Heart left ventricle (tissue), 16 donors: ENCODE data around the gene BCKDHB. TPM values are rescaled to one million over a fixed set of nuclear protein-coding genes. Genes with fewer than 3 reads are reported as not detected.

Source experiments
- ATAC-seq, 4 donors: fragments of 200-7000 bp; cut with Tn5 transposase; one replicate each; pipeline ENCODE4 v1.9.1; 2020 to 2022; ENCODE audit warnings: moderate library complexity in 4 of 4, mild to moderate bottlenecking in 3 of 4, moderate number of reproducible peaks in 1 of 4
- DNase-seq, 5 donors: peaks; one replicate each; pipeline ENCODE4 v3.0.0-alpha.2; 2020
- H3K27ac ChIP-seq, 12 donors: fragments of 200-600 bp; sonication (generic) in 4 of 12; one replicate each; pipeline versions ENCODE4 v1.5.0 to v1.8.0; 2016 to 2022; ENCODE audit warnings: mild to moderate bottlenecking in 2 of 12
- H3K27me3 ChIP-seq, 9 donors: fragments of 200-600 bp; sonication (generic) in 2 of 9; one replicate each; pipeline versions ENCODE4 v1.5.1 to v1.8.0; 2016 to 2022; ENCODE audit warnings: mild to moderate bottlenecking in 3 of 9
- H3K36me3 ChIP-seq, 9 donors: fragments of 200-600 bp; sonication (generic) in 2 of 9; one replicate each; pipeline versions ENCODE4 v1.5.0 to v1.8.0; 2018 to 2022; ENCODE audit warnings: mild to moderate bottlenecking in 2 of 9
- H3K4me1 ChIP-seq, 12 donors: fragments of 200-600 bp; sonication (generic) in 4 of 12; one replicate each; pipeline versions ENCODE4 v1.5.0 to v1.8.0; 2016 to 2022; ENCODE audit warnings: mild to moderate bottlenecking in 3 of 12
- H3K4me3 ChIP-seq, 12 donors: fragments of 200-600 bp; sonication (generic) in 4 of 12; one replicate each; pipeline versions ENCODE4 v1.5.0 to v1.8.0; 2017 to 2022; ENCODE audit warnings: mild to moderate bottlenecking in 9 of 12, moderate library complexity in 4 of 12
- H3K9me3 ChIP-seq, 12 donors: fragments of 200-600 bp; sonication (generic) in 4 of 12; one replicate each; pipeline versions ENCODE4 v1.5.0 to v1.8.0; 2016 to 2022; ENCODE audit warnings: mild to moderate bottlenecking in 1 of 12
- POLR2A ChIP-seq, 2 donors: fragments of 450-650 bp; IDR thresholded peaks; one replicate each; pipeline ENCODE4 v1.6.1; 2017; ENCODE audit warnings: antibody characterized with exemption in 2 of 2, mild to moderate bottlenecking in 2 of 2, moderate library complexity in 2 of 2
- WGBS, 4 donors: extraction: QIAGEN DNeasy Blood & Tissue Kit in 2 of 4; methylation state at CpG; one replicate each; pipeline versions ENCODE4 v1.1.5 to v1.1.7; 2013 to 2018; 5-methylcytosine and 5-hydroxymethylcytosine counted together
- intact Hi-C, 10 donors: fragments of 100-400 bp; cut with DNase I; formaldehyde crosslinking; loops; one replicate each; pipeline versions ENCODE4 v1.11.1 to v1.14.2; 2022
- polyA plus RNA-seq, 2 donors: library from polyadenylated mRNA; stranded (reverse); fragments of 200-250 nt; gene quantifications; one replicate each; pipeline ENCODE4 v1.2.3, GENCODE V29; 2013
- total RNA-seq, 9 donors: library from RNA; depleted of rRNA in 2 of 9; stranded (reverse); fragments of >200 nt in 2 of 9; fragmentation: NEBNext Ultra II Directional in 3 of 9; extraction: Animal tissue kit (Norgen Biotek cat#: 25700) in 3 of 9; gene quantifications; one replicate each; pipeline versions ENCODE4 v1.1.0 to v1.2.4, GENCODE V29; 2016 to 2023
- TF ChIP-seq, protein P1 (sequence below), 12 donors: fragments of 200-600 bp; sonication (generic) in 4 of 12; IDR thresholded peaks; one replicate each; pipeline versions ENCODE4 v1.5.0 to v1.8.0; 2018 to 2022; ENCODE audit warnings: antibody characterized with exemption in 12 of 12, mild to moderate bottlenecking in 5 of 12
- donor health status: ischemic (EF 13 %, LVEDD 7.1; RV severe dilation, severe dysfunction).
- donor health status: healthy with polysubstance abuse.
- donor health status: DM: no; HTN: yes; CAD: no.
- donor health status: DM: no; HTN: no; CAD: no.
- donor health status: ischemic (EF 25% LVEDD 6.9; RV normal size, moderate dysfunction).
- donor health status: ischemic (EF 25% LVEDD 5.7; RV mildly dilated, moderate dysfunction).
- donor health status: healthy.
- donor health status: DM: yes; HTN: yes; CAD: no.
- donor health status: ischemic (EF 35%, LVEDD 5.7; RV mildly dilated, moderate dysfunction).
- donor health status: nonischemic (EF 11% LVEDD 7.7; RV severe dilation, severe dysfunction).
- donor health status: DM: yes; HTN: yes; CAD: no.
- donor health status: PGD.
- donor health status: ischemic (EF 29% LVEDD 5.4; RV normal size, mild dysfunction).
- donor health status: nonischemic (EF 23%, LVEDD 6.1; RV moderate dilation, normal function).

The BCKDHB gene
- total and polyA plus RNA-seq, 11 donors = 10.1 to 41.9 (median 27.6) TPM

DNA sequence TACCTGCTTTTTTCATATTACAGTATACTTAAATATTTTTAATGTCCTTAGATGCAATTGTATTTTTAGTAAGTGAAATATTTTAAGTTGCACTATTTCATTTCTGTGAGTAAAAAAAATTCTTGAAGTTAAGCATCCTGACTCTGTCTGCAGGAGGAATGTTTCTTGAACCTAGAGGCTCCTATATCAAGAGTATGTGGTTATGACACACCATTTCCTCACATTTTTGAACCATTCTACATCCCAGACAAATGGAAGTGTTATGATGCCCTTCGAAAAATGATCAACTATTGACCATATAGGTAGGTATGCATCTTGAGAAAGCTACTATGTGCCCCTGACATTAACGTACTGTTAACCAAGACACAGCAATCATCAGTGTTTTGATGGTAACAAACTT lies 237.0 kb downstream of the BCKDHB start:
- no peak overlapping the region for H3K4me3 ChIP-seq
- no peak for DNase-seq
- H3K9me3 ChIP-seq = no peaks in the 10 kb centered on the region
- no peak for ATAC-seq
- TF ChIP-seq POLR2A (IDR thresholded peaks at IDR 0.05) = no peak
- TF ChIP-seq, protein P1, sequence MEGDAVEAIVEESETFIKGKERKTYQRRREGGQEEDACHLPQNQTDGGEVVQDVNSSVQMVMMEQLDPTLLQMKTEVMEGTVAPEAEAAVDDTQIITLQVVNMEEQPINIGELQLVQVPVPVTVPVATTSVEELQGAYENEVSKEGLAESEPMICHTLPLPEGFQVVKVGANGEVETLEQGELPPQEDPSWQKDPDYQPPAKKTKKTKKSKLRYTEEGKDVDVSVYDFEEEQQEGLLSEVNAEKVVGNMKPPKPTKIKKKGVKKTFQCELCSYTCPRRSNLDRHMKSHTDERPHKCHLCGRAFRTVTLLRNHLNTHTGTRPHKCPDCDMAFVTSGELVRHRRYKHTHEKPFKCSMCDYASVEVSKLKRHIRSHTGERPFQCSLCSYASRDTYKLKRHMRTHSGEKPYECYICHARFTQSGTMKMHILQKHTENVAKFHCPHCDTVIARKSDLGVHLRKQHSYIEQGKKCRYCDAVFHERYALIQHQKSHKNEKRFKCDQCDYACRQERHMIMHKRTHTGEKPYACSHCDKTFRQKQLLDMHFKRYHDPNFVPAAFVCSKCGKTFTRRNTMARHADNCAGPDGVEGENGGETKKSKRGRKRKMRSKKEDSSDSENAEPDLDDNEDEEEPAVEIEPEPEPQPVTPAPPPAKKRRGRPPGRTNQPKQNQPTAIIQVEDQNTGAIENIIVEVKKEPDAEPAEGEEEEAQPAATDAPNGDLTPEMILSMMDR (IDR thresholded peaks at IDR 0.05) = no peak
- intact Hi-C loops = loop anchor here in 1 of 10 donors (10.0 kb wide), 1 partner anchor 209 kb away; no protein-coding TSS in a partner anchor
- 93 to 99% (median 95%) methylated on average over 2 of the region's 2 CpGs for WGBS, 4 donors
- H3K27me3 ChIP-seq = no peaks in the 10 kb centered on the region
- H3K4me1 ChIP-seq = peaks cover 0 to 15% (median 0%) of the 10 kb centered on the region in 12 donors
- H3K36me3 ChIP-seq = no peaks in the 10 kb centered on the region
- H3K27ac ChIP-seq = no peak overlapping the region

DNA sequence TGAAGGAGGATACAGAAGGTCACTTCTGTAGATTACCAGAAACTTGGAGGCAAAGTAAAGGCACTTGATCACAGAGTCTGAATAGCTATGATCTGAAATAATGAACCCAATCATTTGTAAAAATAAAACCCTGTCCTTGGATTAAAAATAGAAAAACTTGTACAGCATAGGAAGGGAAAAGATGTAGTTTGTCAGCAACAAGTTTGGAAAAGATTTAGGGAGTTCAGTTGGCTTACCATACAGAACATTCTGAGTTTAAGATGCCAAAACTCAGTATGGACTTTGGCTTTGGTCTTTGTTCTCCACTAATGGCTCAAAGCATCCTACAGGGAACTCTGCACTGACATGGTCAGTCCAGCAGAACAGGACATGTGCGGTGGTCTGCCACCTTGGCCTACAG lies 240.6 kb downstream of the BCKDHB start:
- Histone ChIP-seq H3K27me3 (no peaks in the 10 kb centered on the region), H3K36me3 (no peaks in the 10 kb centered on the region), H3K9me3 (no peaks in the 10 kb centered on the region), H3K4me1 (peaks cover 0 to 15% (median 0%) of the 10 kb centered on the region in 12 donors), H3K4me3 (no peak overlapping the region), H3K27ac (no peak overlapping the region)
- WGBS, 4 donors = 90 to 95% (median 93%) methylated on average over 1 of the region's 1 CpG
- intact Hi-C loops = loop anchor here in 1 of 10 donors (10.0 kb wide), 1 partner anchor 212 kb away; no protein-coding TSS in a partner anchor
- ATAC-seq = no peak
- TF ChIP-seq, protein P1 (IDR thresholded peaks at IDR 0.05) = no peak
- no peak for TF ChIP-seq POLR2A (IDR thresholded peaks at IDR 0.05)
- DNase-seq = no peak

DNA sequence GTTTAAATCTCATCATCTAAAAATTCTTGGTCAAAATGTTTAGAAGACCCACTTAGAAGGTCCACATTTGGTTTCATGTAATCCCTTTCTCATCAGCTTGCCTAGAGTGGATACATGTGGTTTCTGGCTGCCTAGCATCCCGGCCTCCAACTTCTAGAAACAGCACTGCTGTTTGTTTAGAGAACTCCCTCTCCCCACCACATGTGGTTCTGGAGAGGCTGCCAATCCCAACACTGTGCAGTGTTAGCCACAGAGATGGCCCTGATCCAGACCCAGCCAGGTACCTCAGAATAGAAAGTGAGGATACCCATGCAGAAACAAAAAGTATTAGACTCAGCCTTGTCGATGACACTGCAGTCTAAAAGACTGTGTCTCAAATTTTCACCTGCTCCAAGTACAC lies 241.8 kb downstream of the BCKDHB start:
- no peak for TF ChIP-seq POLR2A (IDR thresholded peaks at IDR 0.05)
- TF ChIP-seq, protein P1 (IDR thresholded peaks at IDR 0.05) = no peak
- Histone ChIP-seq H3K9me3 (no peaks in the 10 kb centered on the region), H3K4me3 (no peak overlapping the region), H3K27ac (no peak overlapping the region), H3K36me3 (no peaks in the 10 kb centered on the region), H3K4me1 (peaks cover 0 to 15% (median 0%) of the 10 kb centered on the region in 12 donors), H3K27me3 (no peaks in the 10 kb centered on the region)
- intact Hi-C loops = loop anchor here in 1 of 10 donors (10.0 kb wide), 1 partner anchor 213 kb away; no protein-coding TSS in a partner anchor
- ATAC-seq (peak; percentile 70 to 82 (median 76)), DNase-seq (peak in 4 of 5 donors; percentile 11 to 60 (median 29))
- WGBS, 4 donors = 61 to 67% (median 62%) methylated on average over 2 of the region's 2 CpGs

DNA sequence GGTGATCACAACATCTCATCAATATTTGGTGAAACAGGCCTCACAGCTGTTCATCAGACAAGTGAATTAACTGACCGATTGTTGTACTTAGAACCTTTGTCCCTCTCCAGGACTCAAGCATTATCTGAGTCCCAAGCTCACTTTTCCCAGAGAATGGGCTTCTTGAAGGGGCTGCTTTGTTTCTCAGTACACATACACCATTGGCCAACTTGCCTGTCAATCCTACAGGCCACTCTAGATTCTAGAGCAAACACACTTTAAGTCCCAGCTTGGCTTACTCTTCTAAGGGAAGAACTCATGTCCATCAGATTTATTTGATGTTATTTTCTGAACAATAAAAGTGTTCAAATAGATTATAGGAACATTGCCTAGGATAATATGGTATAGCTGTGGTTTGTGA lies 249.5 kb downstream of the BCKDHB start:
- WGBS, 4 donors = 93 to 99% (median 96%) methylated on average over 1 of the region's 1 CpG
- peaks cover 0 to 3% (median 0%) of the 10 kb centered on the region in 12 donors for H3K4me1 ChIP-seq
- H3K36me3 ChIP-seq = no peaks in the 10 kb centered on the region
- DNase-seq (no peak), ATAC-seq (no peak)
- H3K27me3 ChIP-seq = no peaks in the 10 kb centered on the region
- no peaks in the 10 kb centered on the region for H3K9me3 ChIP-seq
- intact Hi-C loops = loop anchor here in 1 of 10 donors (10.0 kb wide), 1 partner anchor 99 kb away; no protein-coding TSS in a partner anchor
- no peak for TF ChIP-seq POLR2A (IDR thresholded peaks at IDR 0.05)
- TF ChIP-seq, protein P1 (IDR thresholded peaks at IDR 0.05) = no peak
- H3K27ac ChIP-seq = no peak overlapping the region
- H3K4me3 ChIP-seq = no peak overlapping the region
